Stimulated activated CD8-positive, alpha-beta memory T cell treated with anti-CD3 and anti-CD28 coated beads, Interleukin-4, amount 100 ng/mL, for 48 hours (primary cell): ENCODE results near the gene KCNJ6.

Experiments used
- DNase-seq: peaks from one replicate; pipeline ENCODE4 v3.0.0-alpha.2; 2020

Gene KCNJ6

GRCh38 chr21:37631319-37632117 is 284.7 kb downstream of the KCNJ6 start:
- no peak for DNase-seq

GRCh38 chr21:37630872-37631271 is 285.4 kb downstream of the KCNJ6 start:
- DNase-seq, result no peak

GRCh38 chr21:37628362-37628761 is 287.9 kb downstream of the KCNJ6 start:
- DNase-seq, result no peak

GRCh38 chr21:37627561-37627960 is 288.7 kb downstream of the KCNJ6 start:
- DNase-seq, result no peak

GRCh38 chr21:37627074-37627473 is 289.2 kb downstream of the KCNJ6 start:
- no peak for DNase-seq

- no peak for DNase-seq
Observed at GRCh38 chr21:37626320-37626719, 289.9 kb downstream of the KCNJ6 start.

- DNase-seq, result no peak
Observed at GRCh38 chr21:37623689-37624088, 292.6 kb downstream of the KCNJ6 start.

- DNase-seq, result no peak
Observed at GRCh38 chr21:37623183-37623582, 293.1 kb downstream of the KCNJ6 start.

- no peak for DNase-seq
Observed at GRCh38 chr21:37622755-37623154, 293.5 kb downstream of the KCNJ6 start.

GRCh38 chr21:37620401-37620800 is 295.9 kb downstream of the KCNJ6 start:
- no peak for DNase-seq

- no peak for DNase-seq
Observed at GRCh38 chr21:37619464-37619974, 296.7 kb downstream of the KCNJ6 start.

GRCh38 chr21:37618081-37618480 is 298.2 kb downstream of the KCNJ6 start:
- DNase-seq, result no peak

GRCh38 chr21:37615962-37616361 is 300.3 kb downstream of the KCNJ6 start:
- DNase-seq, result no peak

GRCh38 chr21:37614351-37614875 is 301.8 kb downstream of the KCNJ6 start:
- DNase-seq, result no peak

GRCh38 chr21:37607081-37607480 is 309.2 kb downstream of the KCNJ6 start:
- DNase-seq, result no peak

GRCh38 chr21:37606549-37606948 is 309.7 kb downstream of the KCNJ6 start:
- no peak for DNase-seq

GRCh38 chr21:37605006-37605405 is 311.3 kb downstream of the KCNJ6 start:
- no peak for DNase-seq

GRCh38 chr21:37603129-37603528 is 313.1 kb downstream of the KCNJ6 start:
- no peak for DNase-seq

- no peak for DNase-seq
Observed at GRCh38 chr21:37601915-37602314, 314.3 kb downstream of the KCNJ6 start.

- no peak for DNase-seq
Observed at GRCh38 chr21:37601027-37601426, 315.2 kb downstream of the KCNJ6 start.

- DNase-seq, result no peak
Observed at GRCh38 chr21:37595944-37596343, 320.3 kb downstream of the KCNJ6 start.

- DNase-seq, result no peak
Observed at GRCh38 chr21:37594472-37594951, 321.7 kb downstream of the KCNJ6 start.

GRCh38 chr21:37593740-37594471 is 322.4 kb downstream of the KCNJ6 start:
- DNase-seq, result no peak

GRCh38 chr21:37593015-37593414 is 323.2 kb downstream of the KCNJ6 start:
- no peak for DNase-seq
